GM21717 (cell line): ENCODE data around the gene SMTNL1.

ENCODE experiments used
- ATAC-seq: cut with Tn5 transposase; IDR thresholded peaks from one replicate; pipeline ENCODE4 v1.9.1; 2021; ENCODE audit warnings: mild to moderate bottlenecking, moderate library complexity; ENCODE audit not compliant: unreplicated experiment

The SMTNL1 gene

GRCh38 chr11:57543593-57543992 lies 6.2 kb downstream of the SMTNL1 start:
- no peak for ATAC-seq

GRCh38 chr11:57544566-57544965 lies 7.2 kb downstream of the SMTNL1 start:
- no peak for ATAC-seq

DNA sequence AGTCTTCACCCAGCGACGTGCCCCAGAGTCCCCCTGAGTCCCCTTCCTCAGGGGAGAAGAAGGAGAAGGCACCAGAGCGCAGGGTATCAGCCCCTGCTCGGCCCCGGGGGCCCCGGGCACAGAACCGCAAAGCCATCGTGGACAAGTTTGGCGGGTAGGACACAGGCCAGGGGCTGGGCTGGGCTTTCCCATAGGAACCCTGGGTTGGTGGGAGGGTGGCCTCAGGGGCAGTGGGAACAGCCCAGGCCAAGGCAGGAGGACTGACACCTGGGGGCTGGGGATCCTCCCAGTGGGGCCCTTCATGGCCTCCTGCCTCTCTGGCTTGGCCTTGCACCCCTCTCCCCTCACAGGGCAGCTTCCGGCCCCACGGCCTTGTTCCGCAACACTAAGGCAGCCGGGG lies 8.5 kb downstream of the SMTNL1 start:
- ATAC-seq, result no peak

- no peak for ATAC-seq
These were observed 9.1 kb downstream of the SMTNL1 start for GRCh38 chr11:57546451-57546850.

- peak; percentile 40 for ATAC-seq
These were observed 9.6 kb downstream of the SMTNL1 start for GRCh38 chr11:57546869-57547475.

DNA sequence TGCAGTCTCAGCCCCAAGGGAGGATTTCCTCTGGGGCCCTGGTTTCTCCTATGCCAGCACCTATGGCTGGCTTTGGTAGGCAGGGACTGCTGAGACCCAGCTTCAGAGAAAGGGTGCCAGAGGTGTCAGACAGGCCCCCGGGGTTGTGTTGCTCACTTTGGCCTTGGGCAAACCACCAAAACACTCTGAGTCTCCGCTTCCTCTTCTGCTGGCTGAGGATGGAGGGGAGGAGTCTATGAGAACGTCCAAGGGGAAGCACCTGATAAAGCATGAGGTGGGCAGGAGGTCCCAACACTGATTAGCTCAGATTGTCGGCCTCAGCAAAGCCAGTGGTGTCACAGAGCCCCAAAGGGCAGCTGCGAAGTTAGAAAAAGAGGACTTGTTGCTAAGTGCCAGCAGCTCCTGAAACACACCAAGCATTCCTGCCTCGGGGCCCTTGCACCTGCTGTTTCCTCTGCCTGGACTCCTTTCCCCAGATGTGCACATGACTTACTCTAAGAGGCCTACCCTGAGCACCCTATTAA lies 10.5 kb downstream of the SMTNL1 start:
- peak; percentile 84 for ATAC-seq

- ATAC-seq, result no peak
These were observed 12.6 kb downstream of the SMTNL1 start for GRCh38 chr11:57549983-57550382.

- no peak for ATAC-seq
These were observed 14.5 kb downstream of the SMTNL1 start for GRCh38 chr11:57551941-57552340.

- no peak for ATAC-seq
These were observed 15.1 kb downstream of the SMTNL1 start for GRCh38 chr11:57552479-57552878.

GRCh38 chr11:57555393-57555792 lies 18.0 kb downstream of the SMTNL1 start:
- ATAC-seq, result no peak

DNA sequence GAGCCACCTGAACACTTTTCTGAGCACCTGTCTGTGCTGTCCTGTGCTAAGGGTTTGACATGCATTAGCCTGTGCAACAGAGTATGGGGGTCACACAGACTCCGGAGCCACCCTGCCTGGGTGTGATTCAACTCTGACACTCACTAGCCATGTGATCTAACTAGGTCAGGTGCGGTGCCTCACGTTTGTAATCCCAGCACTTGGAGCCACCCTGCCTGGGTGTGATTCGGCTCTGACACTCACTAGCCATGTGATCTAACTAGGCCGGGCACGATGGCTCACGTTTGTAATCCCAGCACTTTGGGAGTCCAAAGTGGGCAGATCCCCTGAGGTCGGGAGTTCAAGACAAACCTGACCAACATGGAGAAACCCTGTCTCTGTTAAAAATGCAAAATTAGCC lies 18.6 kb downstream of the SMTNL1 start:
- ATAC-seq, result no peak

- ATAC-seq, result no peak
These were observed 22.8 kb downstream of the SMTNL1 start for GRCh38 chr11:57560146-57560545.

DNA sequence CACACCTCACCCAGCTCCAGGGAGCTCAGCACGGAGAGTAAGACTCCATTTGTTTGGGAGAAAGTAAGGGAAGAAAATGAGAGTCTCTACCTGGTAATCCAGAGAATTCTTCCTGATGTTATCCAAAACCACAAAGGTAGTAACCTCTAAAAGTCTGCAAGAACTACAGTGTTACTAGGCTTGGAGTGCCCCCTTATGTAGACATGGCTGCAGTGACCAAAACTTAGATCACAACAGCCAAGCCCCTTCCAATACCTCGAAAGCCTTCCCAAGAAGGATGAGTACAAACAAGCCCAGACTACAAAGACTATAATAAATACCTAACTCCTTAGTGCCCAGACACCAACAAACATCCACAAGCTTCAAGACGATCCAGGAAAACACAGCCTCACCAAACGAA lies 25.2 kb downstream of the SMTNL1 start:
- ATAC-seq, result no peak

- peak; percentile 70 for ATAC-seq
These were observed 28.9 kb downstream of the SMTNL1 start for GRCh38 chr11:57566005-57566904.

DNA sequence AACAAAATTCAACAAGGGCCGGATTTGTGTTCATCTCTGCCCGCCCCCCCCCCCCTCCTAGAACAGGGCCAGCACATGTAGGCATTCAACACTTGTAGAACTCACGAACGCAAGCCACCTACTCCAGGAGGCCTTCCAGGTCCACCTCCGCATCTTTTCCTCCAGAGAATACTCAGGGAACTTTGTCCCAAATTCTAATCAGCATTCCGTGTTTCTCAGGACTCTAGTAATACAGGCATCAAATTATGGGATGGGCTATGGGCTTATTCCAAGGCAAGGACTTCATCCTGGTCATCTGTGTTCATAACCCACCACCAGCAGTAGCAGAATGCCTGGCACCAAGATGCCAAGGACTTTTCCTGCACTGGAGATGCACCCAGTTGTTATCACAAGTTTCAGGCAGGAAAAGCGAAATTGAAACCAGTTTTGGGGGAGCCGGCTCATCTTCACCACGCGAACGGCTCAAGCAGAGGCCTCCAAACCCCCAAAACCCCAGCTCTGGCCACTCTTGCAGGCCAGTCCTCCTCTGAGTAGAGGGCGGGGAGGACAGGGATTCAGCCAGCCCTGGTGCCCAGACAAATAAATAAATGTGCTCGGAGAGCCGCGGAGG lies 29.6 kb downstream of the SMTNL1 start:
- ATAC-seq, result peak; percentile 4

DNA sequence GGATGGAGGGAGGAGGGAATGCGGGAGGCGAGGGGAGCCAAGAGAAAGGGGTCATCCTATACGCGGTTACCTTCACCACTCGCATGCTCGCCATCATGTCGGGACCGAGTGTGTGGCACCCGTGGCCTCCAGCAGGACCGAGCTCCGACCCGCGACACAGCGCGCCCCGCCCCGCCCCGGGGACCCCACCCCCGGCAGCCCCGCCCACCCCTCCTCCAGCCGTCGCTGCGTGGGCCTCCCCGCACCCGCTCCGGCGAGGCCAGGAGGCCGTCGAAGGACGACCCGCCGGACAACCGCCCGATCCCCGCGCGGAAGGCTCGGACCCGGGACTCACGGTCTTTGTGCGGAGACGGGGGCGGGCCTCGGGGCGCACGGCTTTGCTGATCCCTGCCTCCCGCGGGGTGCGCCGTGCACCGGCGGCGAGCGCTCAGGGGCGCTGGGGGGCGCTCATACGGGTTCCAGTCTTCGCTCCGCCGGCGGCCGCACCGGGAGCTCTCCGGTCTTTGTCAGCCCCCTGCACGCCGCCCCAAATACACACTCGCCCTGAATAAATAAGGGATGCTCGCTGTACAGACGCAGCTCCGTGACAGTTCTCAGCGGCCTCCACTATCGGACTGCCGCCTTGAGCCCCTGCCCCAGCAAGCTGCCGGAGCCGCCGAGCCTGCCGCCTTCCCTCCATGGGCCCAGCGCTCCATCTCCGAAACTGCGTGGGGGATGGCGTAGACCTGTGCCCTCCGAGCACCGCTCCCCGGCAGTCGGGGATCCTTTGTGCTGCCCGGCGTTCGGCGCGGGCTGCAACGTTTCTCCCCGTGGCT lies 30.3 kb downstream of the SMTNL1 start, which contains the start of gene UBE2L6:
Gene UBE2L6 (minus strand): TSS at position 158 of the 815 bp plus-strand sequence. CDS start 61 bp downstream, at position 97.
- ATAC-seq, result peak; percentile 71

- peak; percentile 12 for ATAC-seq
These were observed 31.0 kb downstream of the SMTNL1 start for GRCh38 chr11:57568330-57568766.

DNA sequence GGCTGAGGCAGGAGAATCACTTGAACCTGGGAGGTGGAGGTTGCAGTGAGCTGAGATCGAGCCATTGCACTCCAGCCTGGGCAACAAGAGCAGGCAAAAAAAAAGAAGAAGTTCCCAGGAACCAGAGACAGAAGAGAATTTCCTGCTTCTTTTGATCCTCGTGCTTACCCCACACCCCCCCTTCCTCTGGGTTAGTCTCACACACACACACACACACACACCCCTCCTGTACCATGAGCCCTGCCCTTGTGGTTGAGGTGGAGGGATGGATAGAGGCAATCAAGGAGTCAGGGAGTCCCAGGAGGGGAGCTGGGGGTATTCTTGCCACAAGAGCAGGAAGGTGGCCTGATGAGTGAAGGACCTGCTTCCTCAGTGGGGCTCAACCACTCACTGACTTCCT lies 34.2 kb downstream of the SMTNL1 start:
- no peak for ATAC-seq

- ATAC-seq, result no peak
These were observed 36.7 kb downstream of the SMTNL1 start for GRCh38 chr11:57574061-57574460.

- no peak for ATAC-seq
These were observed 46.9 kb downstream of the SMTNL1 start for GRCh38 chr11:57584341-57584740.

- peak; percentile 55 for ATAC-seq
These were observed 47.9 kb downstream of the SMTNL1 start for GRCh38 chr11:57585301-57585700.
